VCaP (cell line): ENCODE results near the gene ZEB2.

ENCODE experiments used
- H3K27ac ChIP-seq: fragments of 450-650 bp; 2 replicates; pipeline ENCODE4 v1.5.1; 2017
- CTCF ChIP-seq: fragments of 450-650 bp; conservative IDR thresholded peaks from 2 replicates; pipeline ENCODE4 v1.5.1; 2017; ENCODE audit warnings: mild to moderate bottlenecking, moderate library complexity

Gene ZEB2

DNA sequence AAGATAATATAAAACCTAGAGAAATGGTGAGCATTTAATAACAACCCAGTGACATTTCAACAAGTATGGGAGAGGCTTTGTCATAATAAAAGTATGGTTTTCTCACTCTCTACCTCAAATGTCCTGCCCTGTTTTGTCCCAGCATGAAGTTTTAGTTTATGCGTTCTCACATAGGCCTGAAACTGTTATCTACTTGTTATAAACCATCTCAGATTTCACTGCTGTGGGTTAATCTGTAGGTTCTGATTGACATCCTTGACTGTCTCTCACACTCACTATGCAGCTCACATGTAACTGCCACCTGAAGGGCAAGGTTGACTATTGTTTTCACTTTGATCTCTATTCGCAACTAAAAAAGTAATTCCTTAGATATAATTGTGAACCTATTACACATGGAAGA, 44.9 kb downstream of the ZEB2 start:
- no peak for TF ChIP-seq CTCF
- H3K27ac ChIP-seq, result no peak overlapping the region

DNA sequence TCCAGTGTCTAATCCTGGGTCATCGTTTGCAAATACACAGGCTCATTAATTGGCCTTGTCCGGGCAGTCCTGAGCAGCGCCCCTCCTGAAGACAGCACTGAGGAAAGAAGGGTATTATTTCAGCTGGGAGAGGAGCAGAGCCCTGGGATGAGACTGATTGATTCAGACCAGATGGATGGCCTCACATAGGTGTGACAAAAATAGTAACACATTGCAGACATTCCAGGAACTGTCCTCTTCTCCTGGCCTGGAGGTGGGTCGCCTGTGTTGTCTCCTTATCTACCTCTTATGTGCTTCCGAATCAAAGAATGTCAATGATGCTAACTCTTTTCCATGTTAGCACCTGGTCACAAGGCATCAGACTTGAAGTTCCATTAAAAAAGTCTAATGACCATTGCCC, 45.9 kb downstream of the ZEB2 start:
- TF ChIP-seq CTCF, result no peak
- H3K27ac ChIP-seq, result no peak overlapping the region

DNA sequence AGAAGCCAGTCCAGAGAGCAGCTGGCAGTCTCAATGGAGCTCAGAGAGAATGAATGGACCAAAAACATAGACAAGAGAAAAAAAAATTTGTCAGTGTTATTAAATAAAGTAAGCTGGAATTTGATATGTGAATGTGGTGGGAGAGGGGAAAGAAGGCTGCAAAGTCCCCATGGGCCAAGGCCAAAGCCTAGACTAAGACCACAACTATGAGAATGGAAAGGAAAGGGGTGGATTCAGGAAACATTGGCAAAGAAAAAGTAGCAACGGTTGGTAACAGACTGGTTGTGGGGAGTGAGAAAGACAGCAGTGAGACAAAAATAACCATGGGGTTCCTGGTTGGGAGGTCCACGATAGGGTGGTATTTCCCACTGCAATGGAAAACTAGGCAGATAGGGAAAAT, 47.0 kb downstream of the ZEB2 start:
- H3K27ac ChIP-seq, result no peak overlapping the region
- TF ChIP-seq CTCF, result no peak

DNA sequence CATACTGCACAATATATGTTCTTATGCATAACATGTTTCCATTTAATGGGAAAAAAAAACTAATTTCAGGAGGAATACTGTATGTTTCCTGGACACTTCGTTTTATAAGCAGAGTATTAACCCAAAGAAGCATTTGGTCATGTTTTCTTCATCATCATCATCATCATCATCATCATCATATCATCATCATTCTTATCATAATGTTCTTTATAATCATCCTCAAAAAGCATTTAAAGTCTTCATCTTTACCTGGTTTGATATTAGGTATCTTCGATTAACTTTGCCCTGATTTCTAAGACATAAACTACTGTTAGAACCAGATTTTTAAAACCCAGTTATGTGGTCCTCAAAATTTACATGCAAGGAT, 47.9 kb downstream of the ZEB2 start:
- no peak for TF ChIP-seq CTCF

DNA sequence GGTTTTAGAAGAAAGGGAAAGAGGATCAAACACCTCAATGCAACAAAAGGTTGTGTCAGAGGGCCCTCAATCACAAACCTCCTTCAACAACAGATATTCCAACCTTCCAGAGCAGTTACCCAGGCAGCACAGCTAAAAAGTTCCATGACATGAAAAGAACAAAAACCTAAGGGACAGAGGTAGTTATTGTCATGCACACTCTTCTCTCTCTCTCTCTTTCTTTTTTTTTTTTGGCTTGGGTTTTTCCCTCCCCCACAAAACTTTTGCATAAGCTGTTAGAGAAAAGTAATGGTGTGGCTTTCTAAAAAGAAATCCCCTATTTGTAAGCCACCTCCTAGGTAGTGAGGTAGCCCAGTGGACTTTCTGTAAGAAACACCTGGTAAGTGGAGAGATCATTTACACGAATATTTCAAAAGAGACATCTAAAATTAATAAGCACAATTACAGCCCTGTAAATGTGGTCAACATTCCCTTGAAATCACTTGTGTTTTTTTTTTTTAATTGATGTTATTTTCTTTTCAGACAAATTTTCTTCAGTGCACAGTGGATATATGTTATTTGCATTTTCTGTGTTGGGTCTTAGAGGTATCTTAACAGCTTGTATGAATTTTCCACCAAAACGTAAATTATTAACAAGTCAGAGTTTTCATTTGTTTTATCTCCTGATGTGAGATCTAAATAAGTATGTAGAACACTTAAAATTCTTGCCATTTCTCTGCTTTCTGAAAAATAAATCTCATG, 48.4 kb downstream of the ZEB2 start:
- no peak overlapping the region for H3K27ac ChIP-seq
- no peak for TF ChIP-seq CTCF

More for the DNA sequence above, 47.9 kb downstream of the ZEB2 start:
- no peak overlapping the region for H3K27ac ChIP-seq

- TF ChIP-seq CTCF, result no peak
- H3K27ac ChIP-seq, result no peak overlapping the region
These were observed 49.1 kb downstream of the ZEB2 start for GRCh38 chr2:144470816-144471215.

GRCh38 chr2:144470334-144470733, 49.6 kb downstream of the ZEB2 start:
- H3K27ac ChIP-seq, result no peak overlapping the region
- TF ChIP-seq CTCF, result no peak
